GM10847 (cell line): ENCODE measurements around the gene CKAP4.

Experiments
- POLR2A ChIP-seq: IDR thresholded peaks from 2 replicates; pipeline ENCODE4 v1.6.1; 2011; ENCODE audit not compliant: insufficient read length; ENCODE audit errors: extremely low read depth

The CKAP4 gene

GRCh38 chr12:106197906-106198623 lies 49.8 kb downstream of the CKAP4 start:
- no peak for TF ChIP-seq POLR2A

GRCh38 chr12:106195621-106196027 lies 52.2 kb downstream of the CKAP4 start:
- TF ChIP-seq POLR2A = no peak

GRCh38 chr12:106194351-106194750 lies 53.5 kb downstream of the CKAP4 start:
- TF ChIP-seq POLR2A = no peak

- TF ChIP-seq POLR2A = no peak
Observed at GRCh38 chr12:106193394-106194215, 54.2 kb downstream of the CKAP4 start.

GRCh38 chr12:106192659-106193393 lies 55.0 kb downstream of the CKAP4 start:
- no peak for TF ChIP-seq POLR2A

GRCh38 chr12:106190581-106190980 lies 57.2 kb downstream of the CKAP4 start:
- no peak for TF ChIP-seq POLR2A

GRCh38 chr12:106189341-106189740 lies 58.5 kb downstream of the CKAP4 start:
- no peak for TF ChIP-seq POLR2A

GRCh38 chr12:106188256-106188655 lies 59.6 kb downstream of the CKAP4 start:
- no peak for TF ChIP-seq POLR2A
